HG03060 (cell line): ENCODE results near the gene MTIF2.
"Not testable (repeated sequence)": the region's sequence is repeated elsewhere in the genome, so short reads cannot be mapped to it uniquely, and the experiment has no call there.

Experiments used
- ATAC-seq: cut with Tn5 transposase; IDR thresholded peaks from one replicate; pipeline ENCODE4 v1.9.1; 2021; ENCODE audit warnings: low read depth, moderate number of reproducible peaks; ENCODE audit not compliant: unreplicated experiment

Gene MTIF2, protein sequence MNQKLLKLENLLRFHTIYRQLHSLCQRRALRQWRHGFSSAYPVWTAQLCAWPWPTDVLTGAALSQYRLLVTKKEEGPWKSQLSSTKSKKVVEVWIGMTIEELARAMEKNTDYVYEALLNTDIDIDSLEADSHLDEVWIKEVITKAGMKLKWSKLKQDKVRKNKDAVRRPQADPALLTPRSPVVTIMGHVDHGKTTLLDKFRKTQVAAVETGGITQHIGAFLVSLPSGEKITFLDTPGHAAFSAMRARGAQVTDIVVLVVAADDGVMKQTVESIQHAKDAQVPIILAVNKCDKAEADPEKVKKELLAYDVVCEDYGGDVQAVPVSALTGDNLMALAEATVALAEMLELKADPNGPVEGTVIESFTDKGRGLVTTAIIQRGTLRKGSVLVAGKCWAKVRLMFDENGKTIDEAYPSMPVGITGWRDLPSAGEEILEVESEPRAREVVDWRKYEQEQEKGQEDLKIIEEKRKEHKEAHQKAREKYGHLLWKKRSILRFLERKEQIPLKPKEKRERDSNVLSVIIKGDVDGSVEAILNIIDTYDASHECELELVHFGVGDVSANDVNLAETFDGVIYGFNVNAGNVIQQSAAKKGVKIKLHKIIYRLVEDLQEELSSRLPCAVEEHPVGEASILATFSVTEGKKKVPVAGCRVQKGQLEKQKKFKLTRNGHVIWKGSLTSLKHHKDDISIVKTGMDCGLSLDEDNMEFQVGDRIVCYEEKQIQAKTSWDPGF

DNA sequence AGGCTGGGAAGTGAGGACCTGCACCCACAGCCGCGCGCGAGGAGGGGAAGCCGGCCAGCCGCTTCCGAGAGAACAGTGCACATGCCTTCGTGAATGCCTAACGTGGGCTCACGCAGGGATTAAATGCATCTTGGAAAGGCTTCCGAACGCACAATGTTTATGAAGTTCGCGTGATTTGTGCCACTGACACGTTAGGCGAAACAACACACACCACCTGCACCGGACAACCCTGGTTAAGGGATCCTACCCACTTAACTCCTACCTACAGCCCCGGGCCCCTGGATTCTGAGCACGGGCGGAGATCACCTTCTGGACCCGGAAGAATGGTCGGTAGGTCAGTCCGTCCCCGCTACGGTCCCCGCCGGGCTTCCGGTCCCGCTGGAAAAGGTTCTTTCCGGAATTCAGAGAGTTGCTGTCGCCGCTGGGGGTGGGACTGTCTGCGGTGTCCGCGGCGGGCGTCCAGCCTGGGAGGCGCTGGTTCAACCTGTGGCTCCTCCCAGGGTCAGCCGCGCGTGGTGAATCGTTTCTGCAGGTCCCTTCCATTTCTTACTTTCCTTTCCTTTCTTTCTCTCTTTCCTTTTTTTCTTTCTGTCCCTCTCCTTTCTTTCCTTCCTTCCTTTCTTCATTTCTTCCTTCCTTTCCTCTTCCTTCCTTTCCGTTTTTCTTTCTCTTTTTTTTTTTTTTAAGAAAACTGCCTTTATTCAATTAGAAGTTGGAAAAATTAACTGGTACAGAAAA, at the start of gene MTIF2:
Gene MTIF2, minus strand, starts transcription at position 325 of the 738 bp plus-strand sequence. CDS start 5,373 bp downstream, outside the sequence.
- ATAC-seq: peak; percentile 93

GRCh38 chr2:55314985-55315384, 46.0 kb upstream of the MTIF2 start:
- ATAC-seq: no peak

- peak; percentile 96 for ATAC-seq
These were observed 42.4 kb upstream of the MTIF2 start for GRCh38 chr2:55311444-55311870.

GRCh38 chr2:55309446-55309845, 40.4 kb upstream of the MTIF2 start:
- ATAC-seq: no peak

GRCh38 chr2:55302241-55302640, 33.2 kb upstream of the MTIF2 start:
- peak; percentile 84 for ATAC-seq

- no peak for ATAC-seq
These were observed 32.2 kb upstream of the MTIF2 start for GRCh38 chr2:55301277-55301676.

GRCh38 chr2:55296393-55296792, 27.4 kb upstream of the MTIF2 start:
- peak; percentile 65 for ATAC-seq

DNA sequence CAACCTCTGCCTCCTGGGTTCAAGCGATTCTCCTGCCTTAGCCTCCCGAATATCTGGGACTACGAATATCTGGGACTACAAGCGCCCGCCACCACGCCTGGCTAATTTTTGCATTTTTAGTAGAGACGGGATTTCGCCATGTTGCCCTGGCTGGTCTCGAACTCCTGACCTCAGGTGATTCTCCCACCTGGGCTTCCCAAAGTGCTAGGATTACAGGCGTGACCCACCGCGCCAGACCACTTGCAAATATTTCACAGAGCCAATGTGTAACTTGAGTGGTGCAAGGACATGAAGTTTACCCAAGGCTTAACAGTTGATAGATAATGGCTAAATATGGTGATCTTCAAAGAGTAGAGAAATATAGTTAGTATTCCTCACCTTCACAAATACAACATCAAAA, 14.1 kb upstream of the MTIF2 start:
- ATAC-seq: no peak

GRCh38 chr2:55282110-55282917, 13.3 kb upstream of the MTIF2 start:
- ATAC-seq: peak; percentile 86

DNA sequence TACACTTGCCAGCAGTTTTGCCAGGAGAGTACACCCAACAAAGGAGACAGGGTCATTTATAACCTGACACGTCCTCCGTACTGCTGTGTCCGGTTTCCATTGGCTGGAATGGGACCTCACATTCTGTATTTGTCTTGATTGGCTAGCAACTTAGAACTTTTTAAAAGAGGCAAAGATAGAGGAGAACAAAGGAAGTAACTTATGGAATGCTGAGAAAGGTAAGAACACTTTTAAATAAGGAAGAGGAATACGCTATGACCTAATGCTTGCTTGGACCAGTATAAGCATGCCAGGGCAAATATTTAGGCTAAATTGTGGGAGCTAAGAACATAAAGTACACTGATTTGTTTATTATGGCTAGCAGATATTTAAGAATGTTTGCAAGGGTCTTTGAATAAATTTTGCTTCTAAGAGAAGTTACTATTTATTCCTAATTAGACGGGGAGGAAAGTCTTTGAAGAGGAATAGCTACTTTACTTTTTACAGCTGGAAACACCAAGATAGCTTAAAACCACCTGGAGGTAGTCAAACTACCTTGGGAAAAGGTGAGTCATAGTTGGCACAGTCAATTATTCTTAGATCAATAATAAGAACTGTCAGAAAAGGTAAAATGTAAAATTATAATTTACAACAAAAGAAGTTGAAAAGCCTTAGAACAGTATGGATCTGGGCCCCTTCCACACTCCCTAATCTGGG, 12.0 kb upstream of the MTIF2 start:
- not testable (repeated sequence) for ATAC-seq

DNA sequence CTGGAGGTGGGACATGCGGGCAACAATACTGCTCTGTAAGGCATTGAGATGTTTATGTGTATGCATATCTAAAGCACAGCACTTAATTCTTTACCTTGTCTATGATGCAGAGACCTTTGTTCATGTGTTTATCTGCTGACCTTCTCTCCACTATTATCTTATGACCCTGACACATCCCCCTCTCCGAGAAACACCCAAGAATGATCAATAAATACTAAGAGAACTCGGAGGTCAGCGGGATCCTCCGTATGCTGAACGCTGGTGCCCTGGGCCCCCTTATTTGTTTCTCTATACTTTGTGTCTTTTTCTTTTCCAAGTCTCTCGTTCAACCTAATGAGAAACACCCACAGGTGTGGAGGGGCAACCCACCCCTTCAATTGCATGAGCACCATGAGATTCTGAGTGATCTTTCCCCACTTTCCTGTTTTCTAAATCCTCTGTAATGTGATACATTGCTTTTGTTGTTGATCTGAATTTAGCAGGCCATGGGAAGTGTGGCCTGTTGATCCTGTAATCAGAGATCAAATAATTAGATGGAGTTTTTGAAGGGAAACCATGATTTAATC, 10.9 kb upstream of the MTIF2 start:
- not testable (repeated sequence) for ATAC-seq

GRCh38 chr2:55279214-55279835, 10.3 kb upstream of the MTIF2 start:
- not testable (repeated sequence) for ATAC-seq

DNA sequence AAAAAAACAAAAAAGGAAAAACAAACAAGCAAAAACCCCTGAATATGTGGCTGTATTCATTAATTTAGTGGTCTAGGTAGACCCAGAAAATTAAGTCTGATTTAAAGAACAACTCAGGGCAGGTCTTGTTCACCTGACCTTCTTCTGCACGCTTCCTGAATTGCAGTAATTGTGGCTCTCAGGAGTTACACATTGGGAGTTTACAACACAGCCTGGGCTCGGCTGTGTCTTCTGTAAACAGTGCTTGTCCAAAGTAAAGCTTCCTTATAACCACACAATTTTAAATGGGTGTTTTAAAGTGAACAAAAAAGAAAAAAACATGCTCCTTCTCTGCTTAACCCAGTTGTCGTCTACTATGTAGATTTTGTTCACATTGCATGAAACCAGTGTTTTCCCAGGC, 8.3 kb upstream of the MTIF2 start:
- ATAC-seq: no peak

GRCh38 chr2:55274346-55274745, 5.3 kb upstream of the MTIF2 start:
- ATAC-seq: not testable (repeated sequence)

GRCh38 chr2:55269645-55269990, 587 bp upstream of the MTIF2 start:
- ATAC-seq: no peak

- no peak for ATAC-seq
These were observed 634 bp downstream of the MTIF2 start for GRCh38 chr2:55268288-55268906.

GRCh38 chr2:55259586-55259985, 9.4 kb downstream of the MTIF2 start:
- ATAC-seq: not testable (repeated sequence)

- ATAC-seq: no peak
These were observed 16.2 kb downstream of the MTIF2 start for GRCh38 chr2:55252832-55253231.
